ENCODE measurements around the gene RPTOR.
A peak's percentile ranks its signal among the peaks of the same experiment; 100 is the strongest.

Gene RPTOR

GRCh38 chr17:80792373-80792781 lies 247.7 kb downstream of the RPTOR start:
- ATAC-seq = peak; percentile 6; the same call in 2 of the 3 replicates
- TF ChIP-seq TOX (CRISPR knock-in tag; IDR thresholded peaks at IDR 0.05; ENCODE audit: borderline replicate concordance) = no peak
- TF ChIP-seq OSR1 (CRISPR knock-in tag; IDR thresholded peaks at IDR 0.05) = no peak
- TF ChIP-seq PPARA (CRISPR knock-in tag; IDR thresholded peaks at IDR 0.05; ENCODE audit: borderline replicate concordance) = no peak
- TF ChIP-seq ZNF565 (CRISPR knock-in tag; conservative IDR thresholded peaks at IDR 0.05; ENCODE audit: low read depth) = no peak
- TF ChIP-seq ARNTL (CRISPR knock-in tag; IDR thresholded peaks at IDR 0.05; ENCODE audit: borderline replicate concordance, low read depth) = no peak
- TF ChIP-seq GLIS3 (CRISPR knock-in tag; IDR thresholded peaks at IDR 0.05) = no peak
- no peak for TF ChIP-seq CREB5 (CRISPR knock-in tag; IDR thresholded peaks at IDR 0.05; ENCODE audit: low read depth)
- TF ChIP-seq ESRRG (CRISPR knock-in tag; IDR thresholded peaks at IDR 0.05) = no peak
- TF ChIP-seq TCF4 (CRISPR knock-in tag; IDR thresholded peaks at IDR 0.05; ENCODE audit: borderline replicate concordance) = no peak

- TF ChIP-seq, protein P1, sequence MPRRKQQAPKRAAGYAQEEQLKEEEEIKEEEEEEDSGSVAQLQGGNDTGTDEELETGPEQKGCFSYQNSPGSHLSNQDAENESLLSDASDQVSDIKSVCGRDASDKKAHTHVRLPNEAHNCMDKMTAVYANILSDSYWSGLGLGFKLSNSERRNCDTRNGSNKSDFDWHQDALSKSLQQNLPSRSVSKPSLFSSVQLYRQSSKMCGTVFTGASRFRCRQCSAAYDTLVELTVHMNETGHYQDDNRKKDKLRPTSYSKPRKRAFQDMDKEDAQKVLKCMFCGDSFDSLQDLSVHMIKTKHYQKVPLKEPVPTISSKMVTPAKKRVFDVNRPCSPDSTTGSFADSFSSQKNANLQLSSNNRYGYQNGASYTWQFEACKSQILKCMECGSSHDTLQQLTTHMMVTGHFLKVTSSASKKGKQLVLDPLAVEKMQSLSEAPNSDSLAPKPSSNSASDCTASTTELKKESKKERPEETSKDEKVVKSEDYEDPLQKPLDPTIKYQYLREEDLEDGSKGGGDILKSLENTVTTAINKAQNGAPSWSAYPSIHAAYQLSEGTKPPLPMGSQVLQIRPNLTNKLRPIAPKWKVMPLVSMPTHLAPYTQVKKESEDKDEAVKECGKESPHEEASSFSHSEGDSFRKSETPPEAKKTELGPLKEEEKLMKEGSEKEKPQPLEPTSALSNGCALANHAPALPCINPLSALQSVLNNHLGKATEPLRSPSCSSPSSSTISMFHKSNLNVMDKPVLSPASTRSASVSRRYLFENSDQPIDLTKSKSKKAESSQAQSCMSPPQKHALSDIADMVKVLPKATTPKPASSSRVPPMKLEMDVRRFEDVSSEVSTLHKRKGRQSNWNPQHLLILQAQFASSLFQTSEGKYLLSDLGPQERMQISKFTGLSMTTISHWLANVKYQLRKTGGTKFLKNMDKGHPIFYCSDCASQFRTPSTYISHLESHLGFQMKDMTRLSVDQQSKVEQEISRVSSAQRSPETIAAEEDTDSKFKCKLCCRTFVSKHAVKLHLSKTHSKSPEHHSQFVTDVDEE (CRISPR knock-in tag; IDR thresholded peaks at IDR 0.05) = no peak
- TF ChIP-seq TCF4 (CRISPR knock-in tag; IDR thresholded peaks at IDR 0.05; ENCODE audit: borderline replicate concordance) (no peak), PPARA (CRISPR knock-in tag; IDR thresholded peaks at IDR 0.05; ENCODE audit: borderline replicate concordance) (no peak)
- no peak; the same call in 2 of the 3 replicates for ATAC-seq
These were observed 248.8 kb downstream of the RPTOR start for GRCh38 chr17:80793421-80793820.

- peak; percentile 15 for ATAC-seq
- no peak for TF ChIP-seq PATZ1 (CRISPR knock-in tag; IDR thresholded peaks at IDR 0.05; ENCODE audit: borderline replicate concordance)
- TF ChIP-seq GLIS3 (CRISPR knock-in tag; IDR thresholded peaks at IDR 0.05) = no peak
- TF ChIP-seq POU6F1 (CRISPR knock-in tag; IDR thresholded peaks at IDR 0.05; ENCODE audit: borderline replicate concordance, low read depth) = no peak
- no peak for TF ChIP-seq ZNF565 (CRISPR knock-in tag; conservative IDR thresholded peaks at IDR 0.05; ENCODE audit: low read depth)
- TF ChIP-seq ZNF70 (CRISPR knock-in tag; IDR thresholded peaks at IDR 0.05) = no peak
- no peak for TF ChIP-seq ZFP3 (CRISPR knock-in tag; IDR thresholded peaks at IDR 0.05)
- no peak for TF ChIP-seq BACH2 (CRISPR knock-in tag; IDR thresholded peaks at IDR 0.05; ENCODE audit: borderline replicate concordance)
- TF ChIP-seq ZC3H10 (CRISPR knock-in tag; IDR thresholded peaks at IDR 0.05) = no peak
- TF ChIP-seq ESRRG (CRISPR knock-in tag; IDR thresholded peaks at IDR 0.05) = no peak
- TF ChIP-seq SNAI2 (CRISPR knock-in tag; IDR thresholded peaks at IDR 0.05) = no peak
- no peak for TF ChIP-seq RARB (CRISPR knock-in tag; IDR thresholded peaks at IDR 0.05)
- TF ChIP-seq, protein P1 (CRISPR knock-in tag; IDR thresholded peaks at IDR 0.05) = no peak
- TF ChIP-seq TOX (CRISPR knock-in tag; IDR thresholded peaks at IDR 0.05; ENCODE audit: borderline replicate concordance) = no peak
- no peak for TF ChIP-seq CREB5 (CRISPR knock-in tag; IDR thresholded peaks at IDR 0.05; ENCODE audit: low read depth)
These were observed 249.2 kb downstream of the RPTOR start for GRCh38 chr17:80793851-80794267.

Data from SK-N-SH treated with all-trans-retinoic acid at 6 μM for 48 hours (cell line).